Measurements from ENCODE around the gene C2CD4D. TPM values are rescaled to one million over a fixed set of nuclear protein-coding genes. Genes with fewer than 3 reads are reported as not detected.

C2CD4D gene
- total RNA-seq, 2 experiments from 2014 or later, result 0.89 to 1.1 TPM

DNA sequence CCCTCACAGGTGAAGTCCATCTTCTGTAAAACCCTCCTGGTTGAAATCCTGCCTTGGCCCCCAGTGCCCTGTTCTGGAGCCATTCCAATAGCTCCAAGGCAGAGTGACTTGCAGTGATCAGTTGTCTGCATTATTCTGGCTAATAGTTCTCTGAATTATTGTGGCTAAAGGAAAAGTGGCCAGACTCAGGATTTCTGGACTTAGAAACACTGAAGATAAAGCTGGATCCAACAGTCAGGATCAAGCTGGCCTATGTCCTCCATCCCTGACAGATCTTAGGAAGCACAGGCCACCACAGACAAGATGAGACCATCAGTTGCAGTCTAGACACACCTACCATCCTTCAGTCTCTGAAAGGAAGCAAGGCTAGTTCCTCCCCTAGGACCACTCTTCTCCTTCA, 801 bp upstream of the C2CD4D start:
- Mint-ChIP-seq H3K4me3 (peak overlapping the region; percentile 68), H3K9me3 (no peaks in the 10 kb centered on the region), H3K4me1 (peaks cover 50% of the 10 kb centered on the region), H3K27ac (peak overlapping the region; percentile 82), H3K27me3 (peaks cover 4% of the 10 kb centered on the region), H3K36me3 (ENCODE audit: low read depth) (peaks cover 4% of the 10 kb centered on the region)
- ChIA-PET CTCF (interaction anchor here (0.7 to 1.6 kb wide), 6 partner anchors 8 to 160 kb away, joined by 3 to 4 read pairs (median 3); no protein-coding TSS in a partner anchor), POLR2A (no interaction called here)
- no peak for DNase-seq

GRCh38 chr1:151839082-151839412, 573 bp downstream of the C2CD4D start:
- Mint-ChIP-seq H3K4me3 (peak overlapping the region; percentile 68), H3K4me1 (peaks cover 57% of the 10 kb centered on the region), H3K36me3 (ENCODE audit: low read depth) (peaks cover 2% of the 10 kb centered on the region), H3K27me3 (peaks cover 4% of the 10 kb centered on the region), H3K9me3 (no peaks in the 10 kb centered on the region), H3K27ac (peak overlapping the region; percentile 82)
- POLR2A ChIA-PET, result interaction anchor here (0.6 to 0.7 kb wide), 2 partner anchors 129 to 488 kb away, joined by 3 read pairs; no protein-coding TSS in a partner anchor
- DNase-seq, result no peak
- CTCF ChIA-PET, result interaction anchor here (0.8 to 1.4 kb wide), 5 partner anchors 10 to 184 kb away, joined by 3 to 4 read pairs (median 3); no protein-coding TSS in a partner anchor

- peaks cover 4% of the 10 kb centered on the region for H3K27me3 Mint-ChIP-seq
- peak overlapping the region; percentile 82 for H3K27ac Mint-ChIP-seq
- peaks cover 63% of the 10 kb centered on the region for H3K4me1 Mint-ChIP-seq
- H3K4me3 Mint-ChIP-seq, result peak overlapping the region; percentile 68
- no peaks in the 10 kb centered on the region for H3K9me3 Mint-ChIP-seq
- H3K36me3 Mint-ChIP-seq (ENCODE audit: low read depth), result peaks cover 2% of the 10 kb centered on the region
- POLR2A ChIA-PET, result no interaction called here
- no peak for DNase-seq
- CTCF ChIA-PET, result interaction anchor here (0.8 to 2.6 kb wide), 6 partner anchors 9 to 297 kb away, joined by 3 to 18 read pairs (median 3); no protein-coding TSS in a partner anchor
Observed at GRCh38 chr1:151838222-151839081, 1.2 kb downstream of the C2CD4D start.

DNA sequence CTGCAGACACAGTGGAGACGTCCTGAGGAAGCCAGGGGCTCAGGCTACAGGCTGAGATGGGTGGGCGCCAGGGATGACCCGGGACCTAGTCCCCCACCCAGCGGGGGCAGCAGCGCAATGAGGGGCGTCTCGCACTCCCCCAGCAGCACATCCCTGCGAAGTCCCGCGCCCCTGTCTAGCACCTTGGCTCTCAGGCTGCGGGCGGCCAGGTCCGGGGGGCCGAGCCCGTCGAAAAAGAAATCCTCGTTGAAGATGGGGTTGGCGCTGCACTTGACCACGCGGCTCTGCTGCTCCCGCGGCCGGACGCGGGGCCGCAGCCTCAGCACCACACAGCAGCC, 1.8 kb downstream of the C2CD4D start:
- Mint-ChIP-seq H3K27ac (peak overlapping the region; percentile 92), H3K9me3 (no peaks in the 10 kb centered on the region), H3K36me3 (ENCODE audit: low read depth) (peaks cover 2% of the 10 kb centered on the region), H3K4me1 (peaks cover 68% of the 10 kb centered on the region), H3K4me3 (peak overlapping the region; percentile 79), H3K27me3 (peaks cover 4% of the 10 kb centered on the region)
- no peak for DNase-seq
- ChIA-PET CTCF (interaction anchor here (0.8 to 2.6 kb wide), 4 partner anchors 10 to 297 kb away, joined by 3 to 18 read pairs (median 3); no protein-coding TSS in a partner anchor), POLR2A (no interaction called here)

DNA sequence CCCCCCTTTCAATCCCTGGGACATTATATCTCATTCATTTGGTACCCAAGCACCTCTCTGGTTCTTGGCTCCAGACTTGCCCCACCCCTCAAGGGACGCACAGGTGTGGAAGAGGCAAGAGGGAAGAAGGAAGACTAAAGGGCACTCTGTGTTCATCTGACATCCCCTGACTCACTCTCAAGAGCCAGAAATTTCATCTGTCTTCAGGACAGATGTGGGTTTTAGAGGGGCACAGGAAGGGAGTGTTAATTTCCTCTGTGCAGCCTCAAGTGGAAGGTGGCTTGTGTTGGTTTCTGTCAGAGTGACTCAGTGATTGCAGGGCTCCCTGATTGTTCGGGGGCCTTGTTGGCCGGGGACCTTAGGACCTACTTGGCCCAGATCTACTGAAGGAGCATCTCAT, 2.4 kb downstream of the C2CD4D start:
- CTCF ChIA-PET, result interaction anchor here (0.6 to 2.6 kb wide), 25 partner anchors 10 to 456 kb away, joined by 3 to 18 read pairs (median 3); partner anchors contain the start of genes MRPL9 and PSMB4
- POLR2A ChIA-PET, result no interaction called here
- Mint-ChIP-seq H3K27ac (peak overlapping the region; percentile 92), H3K4me1 (peaks cover 71% of the 10 kb centered on the region), H3K4me3 (peak overlapping the region; percentile 79), H3K27me3 (peaks cover 4% of the 10 kb centered on the region), H3K9me3 (no peaks in the 10 kb centered on the region), H3K36me3 (ENCODE audit: low read depth) (peaks cover 2% of the 10 kb centered on the region)
- no peak for DNase-seq

- Mint-ChIP-seq H3K36me3 (ENCODE audit: low read depth) (peaks cover 2% of the 10 kb centered on the region), H3K4me1 (peaks cover 75% of the 10 kb centered on the region), H3K9me3 (no peaks in the 10 kb centered on the region), H3K27ac (no peak overlapping the region), H3K4me3 (no peak overlapping the region), H3K27me3 (peaks cover 4% of the 10 kb centered on the region)
- POLR2A ChIA-PET, result no interaction called here
- DNase-seq, result no peak
- CTCF ChIA-PET, result interaction anchor here (0.8 to 2.6 kb wide), 16 partner anchors 9 to 391 kb away, joined by 3 to 18 read pairs (median 3); partner anchors contain the start of genes MRPL9, RIIAD1 and THEM4
Observed at GRCh38 chr1:151835596-151835995, 4.0 kb downstream of the C2CD4D start.

DNA sequence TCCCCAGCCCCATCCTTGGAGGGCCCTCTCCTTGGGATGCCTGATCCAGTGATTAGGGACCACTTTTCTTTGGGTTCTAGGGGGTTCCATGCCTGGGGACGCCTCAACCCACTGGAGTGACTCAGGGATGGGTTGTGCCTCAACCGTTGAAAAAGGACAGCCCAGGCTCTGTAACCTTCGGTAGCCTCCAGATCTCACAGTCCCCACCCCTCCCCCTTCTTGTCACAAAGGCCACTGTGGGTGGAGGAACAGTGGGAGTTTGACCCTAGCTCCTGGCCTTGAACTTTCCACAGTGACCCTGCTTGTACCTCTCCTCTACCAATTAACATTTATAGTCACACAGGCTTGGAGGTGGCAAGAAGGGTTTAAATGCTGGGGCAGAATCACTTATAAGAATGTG, 5.4 kb downstream of the C2CD4D start:
- Mint-ChIP-seq H3K27ac (peak overlapping the region; percentile 19), H3K9me3 (no peaks in the 10 kb centered on the region), H3K4me1 (peaks cover 75% of the 10 kb centered on the region), H3K27me3 (peaks cover 4% of the 10 kb centered on the region), H3K4me3 (no peak overlapping the region), H3K36me3 (ENCODE audit: low read depth) (peaks cover 2% of the 10 kb centered on the region)
- CTCF ChIA-PET, result interaction anchor here (1.1 to 1.8 kb wide), 5 partner anchors 12 to 71 kb away, joined by 3 to 7 read pairs (median 4); partner anchors contain the start of gene MRPL9
- POLR2A ChIA-PET, result no interaction called here
- DNase-seq, result no peak

- H3K4me1 Mint-ChIP-seq, result peaks cover 79% of the 10 kb centered on the region
- POLR2A ChIA-PET, result no interaction called here
- no peak overlapping the region for H3K4me3 Mint-ChIP-seq
- peaks cover 4% of the 10 kb centered on the region for H3K27me3 Mint-ChIP-seq
- H3K27ac Mint-ChIP-seq, result no peak overlapping the region
- peaks cover 2% of the 10 kb centered on the region for H3K36me3 Mint-ChIP-seq (ENCODE audit: low read depth)
- no peaks in the 10 kb centered on the region for H3K9me3 Mint-ChIP-seq
- CTCF ChIA-PET, result interaction anchor here (0.7 to 1.8 kb wide), 2 partner anchors 15 to 52 kb away, joined by 4 to 7 read pairs; no protein-coding TSS in a partner anchor
- no peak for DNase-seq
Observed at GRCh38 chr1:151833172-151833900, 6.3 kb downstream of the C2CD4D start.

GRCh38 chr1:151832318-151832980, 7.2 kb downstream of the C2CD4D start:
- no peaks in the 10 kb centered on the region for H3K36me3 Mint-ChIP-seq (ENCODE audit: low read depth)

DNA sequence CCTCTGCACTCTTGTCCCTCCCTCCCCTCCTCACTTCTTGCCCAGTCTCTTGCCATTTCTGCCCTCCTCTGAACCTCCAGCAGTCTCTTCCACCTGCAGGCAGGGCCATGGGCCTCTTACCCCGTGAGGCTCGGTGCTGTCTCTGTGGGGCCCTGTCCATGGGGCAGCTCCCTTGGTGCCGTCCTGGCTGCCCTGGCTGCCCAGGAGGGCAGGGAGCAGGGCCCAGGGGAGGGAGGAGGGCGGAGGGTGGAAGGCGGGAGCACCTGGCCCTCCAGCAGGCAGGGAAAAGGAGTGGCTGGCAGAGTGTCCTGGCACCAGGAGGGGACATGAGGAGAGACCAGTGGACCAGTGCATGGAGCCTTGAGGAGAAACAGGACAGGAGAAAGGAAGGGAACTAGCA, 8.0 kb downstream of the C2CD4D start, which contains the start of gene RORC:
Gene RORC (minus strand): TSS at position 198 of the 400 bp plus-strand sequence. CDS start 38 bp downstream, at position 160.
- Mint-ChIP-seq H3K9me3 (no peaks in the 10 kb centered on the region), H3K4me1 (peaks cover 79% of the 10 kb centered on the region), H3K4me3 (peak within 1 kb of the TSS; percentile 44), H3K27ac (peak within 1 kb of the TSS; percentile 81), H3K36me3 (ENCODE audit: low read depth) (no peaks in the 10 kb centered on the region), H3K27me3 (no peaks in the 10 kb centered on the region)
- ChIA-PET POLR2A (no interaction called here), CTCF (interaction anchor here (0.6 to 1.9 kb wide), 3 partner anchors 9 to 240 kb away, joined by 3 to 10 read pairs (median 7); no protein-coding TSS in a partner anchor)
- no peak for DNase-seq

More at GRCh38 chr1:151832318-151832980, 7.2 kb downstream of the C2CD4D start:
- Mint-ChIP-seq H3K9me3 (no peaks in the 10 kb centered on the region), H3K4me1 (peaks cover 84% of the 10 kb centered on the region), H3K4me3 (peak overlapping the region; percentile 22), H3K27me3 (peaks cover 1% of the 10 kb centered on the region), H3K27ac (peak overlapping the region; percentile 79)
- ChIA-PET CTCF (interaction anchor here (0.6 to 0.7 kb wide), 2 partner anchors 52 to 55 kb away, joined by 3 to 4 read pairs; no protein-coding TSS in a partner anchor), POLR2A (no interaction called here)
- no peak for DNase-seq

- no peaks in the 10 kb centered on the region for H3K9me3 Mint-ChIP-seq
- peaks cover 78% of the 10 kb centered on the region for H3K4me1 Mint-ChIP-seq
- CTCF ChIA-PET, result interaction anchor here (1.1 to 2.1 kb wide), 4 partner anchors 9 to 20 kb away, joined by 3 to 10 read pairs (median 8); no protein-coding TSS in a partner anchor
- peak overlapping the region; percentile 44 for H3K4me3 Mint-ChIP-seq
- no peak for DNase-seq
- peak overlapping the region; percentile 81 for H3K27ac Mint-ChIP-seq
- POLR2A ChIA-PET, result no interaction called here
- H3K36me3 Mint-ChIP-seq (ENCODE audit: low read depth), result no peaks in the 10 kb centered on the region
- no peaks in the 10 kb centered on the region for H3K27me3 Mint-ChIP-seq
Observed at GRCh38 chr1:151831256-151831591, 8.4 kb downstream of the C2CD4D start.

GRCh38 chr1:151830055-151830454, 9.6 kb downstream of the C2CD4D start:
- H3K4me3 Mint-ChIP-seq, result no peak overlapping the region
- no peaks in the 10 kb centered on the region for H3K27me3 Mint-ChIP-seq
- H3K36me3 Mint-ChIP-seq (ENCODE audit: low read depth), result no peaks in the 10 kb centered on the region
- H3K9me3 Mint-ChIP-seq, result no peaks in the 10 kb centered on the region
- POLR2A ChIA-PET, result interaction anchor here (1.1 kb wide), 1 partner anchor 40 kb away, joined by 5 read pairs; the partner anchor contains the start of gene TDRKH
- no peak for DNase-seq
- CTCF ChIA-PET, result interaction anchor here (0.7 to 2.1 kb wide), 8 partner anchors 8 to 67 kb away, joined by 3 to 10 read pairs (median 3); partner anchors contain the start of gene MRPL9
- H3K27ac Mint-ChIP-seq, result peak overlapping the region; percentile 81
- peaks cover 78% of the 10 kb centered on the region for H3K4me1 Mint-ChIP-seq
